Activated CD4-positive, CD25-positive, alpha-beta regulatory T cell treated with anti-CD3 and anti-CD28 coated beads, Interleukin-2, amount 50 U/mL, for 72 hours (primary cell): ENCODE results near the gene CLCN2.
A peak's percentile ranks its signal among the peaks of the same experiment; 100 is the strongest.
"Not testable (repeated sequence)": the region's sequence is repeated elsewhere in the genome, so short reads cannot be mapped to it uniquely, and the experiment has no call there.

Experiments used
- DNase-seq: peaks from one replicate; pipeline ENCODE4 v3.0.0; 2021

CLCN2 gene

GRCh38 chr3:184343200-184343876 is 18.1 kb downstream of the CLCN2 start:
- no peak for DNase-seq

GRCh38 chr3:184341925-184342324 is 19.5 kb downstream of the CLCN2 start:
- no peak for DNase-seq

- not testable (repeated sequence) for DNase-seq
These were observed 21.8 kb downstream of the CLCN2 start for GRCh38 chr3:184339451-184340135.

GRCh38 chr3:184339001-184339400 is 22.4 kb downstream of the CLCN2 start:
- DNase-seq = no peak

- DNase-seq = no peak
These were observed 22.9 kb downstream of the CLCN2 start for GRCh38 chr3:184338511-184338945.

- DNase-seq = no peak
These were observed 23.4 kb downstream of the CLCN2 start for GRCh38 chr3:184337981-184338380.

GRCh38 chr3:184337399-184337714 is 24.0 kb downstream of the CLCN2 start, which contains the start of gene FAM131A:
Gene FAM131A (plus strand): TSS chr3:184337600. CDS start chr3:184337631, 31 bp downstream.
- no peak for DNase-seq

GRCh38 chr3:184336547-184337398 is 24.6 kb downstream of the CLCN2 start:
- DNase-seq = no peak

GRCh38 chr3:184335661-184336546 is 25.5 kb downstream of the CLCN2 start:
- peak; percentile 89 for DNase-seq

GRCh38 chr3:184335291-184335660 is 26.1 kb downstream of the CLCN2 start:
- DNase-seq = no peak

GRCh38 chr3:184334470-184335158 is 26.8 kb downstream of the CLCN2 start:
- DNase-seq = no peak

- no peak for DNase-seq
These were observed 27.7 kb downstream of the CLCN2 start for GRCh38 chr3:184333700-184334099.

GRCh38 chr3:184333190-184333589 is 28.2 kb downstream of the CLCN2 start:
- no peak for DNase-seq

GRCh38 chr3:184332370-184333090 is 28.9 kb downstream of the CLCN2 start:
- DNase-seq = no peak

- no peak for DNase-seq
These were observed 32.9 kb downstream of the CLCN2 start for GRCh38 chr3:184328516-184328915.

GRCh38 chr3:184327171-184327570 is 34.2 kb downstream of the CLCN2 start:
- DNase-seq = no peak

GRCh38 chr3:184325715-184326369 is 35.6 kb downstream of the CLCN2 start:
- no peak for DNase-seq

- no peak for DNase-seq
These were observed 36.1 kb downstream of the CLCN2 start for GRCh38 chr3:184325269-184325668.

GRCh38 chr3:184323696-184324095 is 37.7 kb downstream of the CLCN2 start:
- no peak for DNase-seq

- no peak for DNase-seq
These were observed 38.5 kb downstream of the CLCN2 start for GRCh38 chr3:184322731-184323487.
